C4-2B (cell line): ENCODE data around the gene DENND1A.

Experiments used
- ZFX ChIP-seq: fragments of 450-650 bp; IDR thresholded peaks from 2 replicates; pipeline ENCODE4 v1.6.1; 2017
- TF ChIP-seq, protein P1 (sequence below): fragments of 450-650 bp; conservative IDR thresholded peaks from 2 replicates; pipeline ENCODE4 v1.5.1; 2017; ENCODE audit warnings: mild to moderate bottlenecking

DNA sequence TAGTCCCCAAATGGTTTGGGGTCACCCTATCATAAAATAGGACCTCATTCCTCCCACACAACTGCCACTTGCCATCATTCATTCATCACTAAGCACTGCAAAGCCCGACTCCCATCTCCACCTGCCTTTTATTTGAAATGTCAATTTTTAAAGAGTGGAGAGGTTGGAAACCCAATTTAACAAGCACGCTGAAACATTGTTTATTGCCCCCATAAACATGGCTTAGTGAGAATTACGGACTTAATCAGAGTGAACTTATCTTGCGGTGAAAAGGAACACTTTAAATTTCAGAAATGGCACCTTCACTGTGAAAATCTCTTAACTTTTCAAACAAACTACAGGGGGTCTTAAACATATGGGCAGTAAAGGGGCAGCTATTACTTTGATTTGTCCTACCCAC lies 332.9 kb downstream of the DENND1A start:
- TF ChIP-seq, protein P1, sequence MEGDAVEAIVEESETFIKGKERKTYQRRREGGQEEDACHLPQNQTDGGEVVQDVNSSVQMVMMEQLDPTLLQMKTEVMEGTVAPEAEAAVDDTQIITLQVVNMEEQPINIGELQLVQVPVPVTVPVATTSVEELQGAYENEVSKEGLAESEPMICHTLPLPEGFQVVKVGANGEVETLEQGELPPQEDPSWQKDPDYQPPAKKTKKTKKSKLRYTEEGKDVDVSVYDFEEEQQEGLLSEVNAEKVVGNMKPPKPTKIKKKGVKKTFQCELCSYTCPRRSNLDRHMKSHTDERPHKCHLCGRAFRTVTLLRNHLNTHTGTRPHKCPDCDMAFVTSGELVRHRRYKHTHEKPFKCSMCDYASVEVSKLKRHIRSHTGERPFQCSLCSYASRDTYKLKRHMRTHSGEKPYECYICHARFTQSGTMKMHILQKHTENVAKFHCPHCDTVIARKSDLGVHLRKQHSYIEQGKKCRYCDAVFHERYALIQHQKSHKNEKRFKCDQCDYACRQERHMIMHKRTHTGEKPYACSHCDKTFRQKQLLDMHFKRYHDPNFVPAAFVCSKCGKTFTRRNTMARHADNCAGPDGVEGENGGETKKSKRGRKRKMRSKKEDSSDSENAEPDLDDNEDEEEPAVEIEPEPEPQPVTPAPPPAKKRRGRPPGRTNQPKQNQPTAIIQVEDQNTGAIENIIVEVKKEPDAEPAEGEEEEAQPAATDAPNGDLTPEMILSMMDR, result no peak
- no peak for TF ChIP-seq ZFX
